ENCODE measurements around the gene RNU6-7.

GRCh38 chr14:32250681-32251080 is 48.8 kb downstream of the RNU6-7 start:
- no peak for TF ChIP-seq POLR2A (IDR thresholded peaks at IDR 0.05)
- no peak for TF ChIP-seq CTCF (IDR thresholded peaks at IDR 0.05)
